Measurements from ENCODE around the gene ITPKC. TPM values are rescaled to one million over a fixed set of nuclear protein-coding genes. Genes with fewer than 3 reads are reported as not detected.

The ITPKC gene
- polyA plus RNA-seq, 1 donor from 2014 or later = 8.8 TPM

DNA sequence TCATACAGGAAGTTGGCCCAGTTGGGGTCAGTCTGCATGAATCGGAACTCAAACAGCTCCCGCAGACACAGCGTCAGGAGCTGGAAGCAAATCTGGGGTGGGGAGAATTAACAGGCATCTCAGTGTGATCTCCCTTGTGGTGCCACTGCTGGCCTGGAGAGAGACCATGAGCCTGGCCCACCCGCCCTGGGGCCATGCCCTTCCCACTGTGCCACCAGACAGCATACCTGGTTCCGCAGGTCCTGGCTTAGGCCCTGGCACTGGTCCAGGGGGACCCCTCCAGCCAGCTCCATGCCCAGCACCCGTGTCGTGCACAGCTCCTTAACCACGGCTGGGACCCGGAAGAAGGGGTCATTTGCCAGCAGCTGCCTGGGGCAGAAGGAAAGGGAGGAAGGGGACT, 16.8 kb upstream of the ITPKC start:
- Mint-ChIP-seq H3K27me3 (no peaks in the 10 kb centered on the region), H3K4me1 (no peaks in the 10 kb centered on the region), H3K36me3 (peaks cover 8% of the 10 kb centered on the region), H3K9me3 (no peaks in the 10 kb centered on the region), H3K27ac (no peak overlapping the region), H3K4me3 (no peak overlapping the region)

GRCh38 chr19:40701758-40702157, 15.2 kb upstream of the ITPKC start:
- Mint-ChIP-seq H3K36me3 (peaks cover 8% of the 10 kb centered on the region), H3K4me1 (no peaks in the 10 kb centered on the region), H3K4me3 (no peak overlapping the region), H3K27ac (no peak overlapping the region), H3K27me3 (no peaks in the 10 kb centered on the region), H3K9me3 (no peaks in the 10 kb centered on the region)

- H3K4me1 Mint-ChIP-seq = no peaks in the 10 kb centered on the region
- peaks cover 8% of the 10 kb centered on the region for H3K36me3 Mint-ChIP-seq
- H3K9me3 Mint-ChIP-seq = no peaks in the 10 kb centered on the region
- no peaks in the 10 kb centered on the region for H3K27me3 Mint-ChIP-seq
- no peak overlapping the region for H3K27ac Mint-ChIP-seq
- H3K4me3 Mint-ChIP-seq = peak overlapping the region in 1 of 4 donors; percentile 28
These were observed 14.4 kb upstream of the ITPKC start for GRCh38 chr19:40702337-40703012.

DNA sequence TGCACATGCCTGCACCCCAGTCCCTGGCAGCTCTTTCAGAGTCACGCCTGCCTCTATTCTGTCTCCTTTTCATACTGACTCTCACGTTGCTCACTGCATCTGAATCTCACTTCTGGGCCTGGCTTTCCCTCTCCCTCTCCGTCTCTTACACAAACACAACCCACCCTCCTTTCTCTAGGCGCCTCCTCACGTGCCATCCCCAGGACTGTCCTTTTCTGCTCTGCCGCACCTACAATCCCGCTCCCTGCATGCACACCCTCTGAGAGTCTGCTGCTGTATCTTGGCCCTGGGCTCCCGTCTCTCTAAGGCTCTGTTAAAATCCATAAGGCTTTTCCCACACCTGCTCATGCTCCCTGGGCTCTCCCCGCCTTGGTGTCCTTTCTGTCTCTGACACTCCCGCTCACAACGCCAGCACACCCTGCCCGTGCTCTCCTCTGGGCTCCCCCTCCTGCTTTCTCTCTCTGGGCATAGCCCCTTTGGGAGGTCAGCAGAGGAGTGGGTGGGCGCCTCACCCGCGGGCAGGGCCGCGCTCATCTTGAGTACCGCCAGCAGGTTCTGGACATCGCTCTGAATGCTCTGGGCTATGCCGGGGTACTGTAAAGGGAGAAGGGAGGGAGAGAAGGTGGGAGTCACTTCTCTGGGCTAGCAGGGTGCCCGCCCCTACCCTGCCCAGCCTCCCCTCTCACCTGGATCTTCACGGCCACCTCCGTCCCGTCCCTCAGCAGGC, 13.7 kb upstream of the ITPKC start:
- Mint-ChIP-seq H3K27ac (no peak overlapping the region), H3K4me1 (no peaks in the 10 kb centered on the region), H3K4me3 (no peak overlapping the region), H3K27me3 (no peaks in the 10 kb centered on the region), H3K36me3 (peaks cover 8% of the 10 kb centered on the region), H3K9me3 (no peaks in the 10 kb centered on the region)

GRCh38 chr19:40704491-40705361, 12.2 kb upstream of the ITPKC start:
- peaks cover 8% of the 10 kb centered on the region for H3K36me3 Mint-ChIP-seq
- H3K4me1 Mint-ChIP-seq = no peaks in the 10 kb centered on the region

DNA sequence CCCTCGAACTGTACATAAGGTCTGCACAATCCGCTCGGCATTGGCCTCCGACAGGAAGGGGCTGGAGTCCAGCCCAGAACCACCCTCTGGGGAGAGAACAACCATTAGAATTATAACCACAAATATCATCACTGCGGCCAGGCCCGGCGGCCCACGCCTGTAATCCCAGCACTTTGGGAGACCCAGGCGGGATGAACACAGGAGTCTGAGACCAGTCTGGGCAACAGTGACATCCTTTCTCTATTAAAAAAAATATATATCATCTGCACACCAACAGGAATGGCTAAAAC, 11.6 kb upstream of the ITPKC start:
- Mint-ChIP-seq H3K9me3 (no peaks in the 10 kb centered on the region), H3K36me3 (peaks cover 8% of the 10 kb centered on the region), H3K4me1 (no peaks in the 10 kb centered on the region), H3K4me3 (no peak overlapping the region), H3K27me3 (no peaks in the 10 kb centered on the region), H3K27ac (no peak overlapping the region)

More at GRCh38 chr19:40704491-40705361, 12.2 kb upstream of the ITPKC start:
- Mint-ChIP-seq H3K9me3 (no peaks in the 10 kb centered on the region), H3K4me3 (no peak overlapping the region), H3K27ac (no peak overlapping the region), H3K27me3 (no peaks in the 10 kb centered on the region)

- H3K27ac Mint-ChIP-seq = no peak overlapping the region
- H3K4me3 Mint-ChIP-seq = no peak overlapping the region
- H3K9me3 Mint-ChIP-seq = no peaks in the 10 kb centered on the region
- peaks cover 0 to 2% (median 0%) of the 10 kb centered on the region in 3 donors for H3K4me1 Mint-ChIP-seq
- H3K36me3 Mint-ChIP-seq = peaks cover 8% of the 10 kb centered on the region
- H3K27me3 Mint-ChIP-seq = no peaks in the 10 kb centered on the region
These were observed 10.8 kb upstream of the ITPKC start for GRCh38 chr19:40705950-40706619.

- Mint-ChIP-seq H3K4me3 (no peak overlapping the region), H3K4me1 (peaks cover 0 to 6% (median 2%) of the 10 kb centered on the region in 3 donors), H3K27me3 (no peaks in the 10 kb centered on the region), H3K9me3 (no peaks in the 10 kb centered on the region), H3K36me3 (peaks cover 6% of the 10 kb centered on the region), H3K27ac (no peak overlapping the region)
These were observed 9.3 kb upstream of the ITPKC start for GRCh38 chr19:40707615-40708014.

DNA sequence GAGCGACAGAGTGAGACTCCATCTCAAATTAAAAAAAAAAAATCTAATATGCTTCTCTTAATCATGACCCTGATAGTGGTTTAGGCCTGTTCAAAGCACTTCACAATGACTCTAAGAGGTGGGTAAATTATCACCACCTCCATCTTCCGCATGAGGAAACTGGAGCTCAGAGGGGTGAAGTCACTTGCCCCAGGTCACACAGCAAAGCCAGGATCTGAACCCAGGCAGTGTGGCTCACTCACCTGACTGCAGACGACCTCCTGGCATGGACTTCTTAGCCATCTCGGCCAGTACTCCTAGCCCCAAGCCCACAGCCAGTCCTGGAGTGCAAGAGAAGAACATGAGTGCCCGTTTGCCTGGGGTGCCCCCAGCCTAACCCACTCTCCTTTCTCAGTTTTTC, 7.1 kb upstream of the ITPKC start:
- Mint-ChIP-seq H3K4me3 (no peak overlapping the region), H3K27me3 (no peaks in the 10 kb centered on the region), H3K27ac (no peak overlapping the region), H3K36me3 (peaks cover 2% of the 10 kb centered on the region), H3K4me1 (peaks cover 7 to 10% (median 8%) of the 10 kb centered on the region in 3 donors), H3K9me3 (no peaks in the 10 kb centered on the region)

- peaks cover 30 to 35% (median 31%) of the 10 kb centered on the region in 3 donors for H3K4me1 Mint-ChIP-seq
- no peaks in the 10 kb centered on the region for H3K27me3 Mint-ChIP-seq
These were observed 3.0 kb upstream of the ITPKC start for GRCh38 chr19:40713939-40714338.

GRCh38 chr19:40714441-40715299, 2.2 kb upstream of the ITPKC start:
- peaks cover 32 to 39% (median 33%) of the 10 kb centered on the region in 3 donors for H3K4me1 Mint-ChIP-seq
- H3K27ac Mint-ChIP-seq = peak overlapping the region; percentile 94 to 98 (median 97)
- no peaks in the 10 kb centered on the region for H3K27me3 Mint-ChIP-seq
- peak overlapping the region; percentile 91 to 98 (median 97) for H3K4me3 Mint-ChIP-seq
- no peaks in the 10 kb centered on the region for H3K36me3 Mint-ChIP-seq
- H3K9me3 Mint-ChIP-seq = no peaks in the 10 kb centered on the region

More at GRCh38 chr19:40713939-40714338, 3.0 kb upstream of the ITPKC start:
- Mint-ChIP-seq H3K36me3 (no peaks in the 10 kb centered on the region), H3K4me3 (peak overlapping the region in 3 of 4 donors; percentile 59 to 97 (median 83)), H3K9me3 (no peaks in the 10 kb centered on the region), H3K27ac (peak overlapping the region in 2 of 3 donors; percentile 89 to 97)

- Mint-ChIP-seq H3K36me3 (no peaks in the 10 kb centered on the region), H3K9me3 (no peaks in the 10 kb centered on the region), H3K27ac (peak overlapping the region; percentile 94 to 98 (median 97)), H3K27me3 (no peaks in the 10 kb centered on the region), H3K4me3 (peak overlapping the region; percentile 91 to 98 (median 97)), H3K4me1 (peaks cover 42 to 47% (median 42%) of the 10 kb centered on the region in 3 donors)
These were observed 856 bp upstream of the ITPKC start for GRCh38 chr19:40716031-40716481.

DNA sequence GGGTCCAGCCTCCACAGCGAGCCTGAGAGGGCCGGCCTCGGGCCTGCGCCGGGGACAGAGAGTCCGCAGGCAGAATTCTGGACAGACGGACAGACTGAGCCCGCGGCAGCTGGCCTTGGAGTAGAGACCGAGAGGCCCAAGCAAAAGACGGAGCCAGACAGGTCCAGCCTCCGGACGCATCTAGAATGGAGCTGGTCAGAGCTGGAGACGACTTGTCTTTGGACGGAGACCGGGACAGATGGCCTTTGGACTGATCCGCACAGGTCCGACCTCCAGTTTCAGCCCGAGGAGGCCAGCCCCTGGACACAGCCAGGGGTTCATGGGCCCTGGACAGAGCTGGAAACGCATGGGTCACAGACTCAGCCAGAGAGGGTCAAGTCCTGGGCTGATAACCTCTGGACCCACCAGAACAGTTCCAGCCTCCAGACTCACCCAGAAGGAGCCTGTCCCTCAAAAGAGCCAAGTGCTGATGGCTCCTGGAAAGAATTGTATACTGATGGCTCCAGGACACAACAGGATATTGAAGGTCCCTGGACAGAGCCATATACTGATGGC, 490 bp downstream of the ITPKC start:
- Mint-ChIP-seq H3K4me3 (peak overlapping the region; percentile 91 to 97 (median 93)), H3K27ac (peak overlapping the region; percentile 31 to 76 (median 43)), H3K36me3 (no peaks in the 10 kb centered on the region), H3K4me1 (peaks cover 41 to 48% (median 43%) of the 10 kb centered on the region in 3 donors), H3K9me3 (no peaks in the 10 kb centered on the region), H3K27me3 (no peaks in the 10 kb centered on the region)

Measured in IgD-negative memory B cell (primary cell).